ENCODE data around the gene SHISA9.

DNA sequence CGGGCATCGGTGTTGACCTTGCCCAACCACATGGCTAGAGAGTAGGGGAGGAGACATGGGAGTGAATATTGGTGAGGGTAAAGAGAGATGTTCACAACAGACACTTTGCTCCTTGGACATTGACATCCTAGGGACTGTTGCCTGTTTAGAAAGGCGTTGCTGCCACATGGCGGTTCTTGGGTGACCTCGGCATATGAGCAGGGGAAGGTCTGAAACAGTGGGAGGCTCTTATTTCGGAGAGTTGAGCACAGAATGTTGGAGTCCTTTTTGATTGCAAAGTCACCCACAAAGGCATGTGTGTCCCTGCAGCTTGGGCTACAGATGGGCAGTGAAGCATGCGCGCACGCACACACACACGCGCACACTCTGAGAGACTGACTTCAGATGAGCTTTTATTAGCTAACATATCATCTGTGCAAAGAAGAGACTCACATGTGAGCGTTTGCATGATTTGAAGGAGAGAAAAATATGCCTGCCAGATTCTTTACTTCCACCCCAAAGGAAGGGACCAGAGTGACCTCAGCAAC, 104.4 kb downstream of the SHISA9 start:
- TF ChIP-seq, protein P1, sequence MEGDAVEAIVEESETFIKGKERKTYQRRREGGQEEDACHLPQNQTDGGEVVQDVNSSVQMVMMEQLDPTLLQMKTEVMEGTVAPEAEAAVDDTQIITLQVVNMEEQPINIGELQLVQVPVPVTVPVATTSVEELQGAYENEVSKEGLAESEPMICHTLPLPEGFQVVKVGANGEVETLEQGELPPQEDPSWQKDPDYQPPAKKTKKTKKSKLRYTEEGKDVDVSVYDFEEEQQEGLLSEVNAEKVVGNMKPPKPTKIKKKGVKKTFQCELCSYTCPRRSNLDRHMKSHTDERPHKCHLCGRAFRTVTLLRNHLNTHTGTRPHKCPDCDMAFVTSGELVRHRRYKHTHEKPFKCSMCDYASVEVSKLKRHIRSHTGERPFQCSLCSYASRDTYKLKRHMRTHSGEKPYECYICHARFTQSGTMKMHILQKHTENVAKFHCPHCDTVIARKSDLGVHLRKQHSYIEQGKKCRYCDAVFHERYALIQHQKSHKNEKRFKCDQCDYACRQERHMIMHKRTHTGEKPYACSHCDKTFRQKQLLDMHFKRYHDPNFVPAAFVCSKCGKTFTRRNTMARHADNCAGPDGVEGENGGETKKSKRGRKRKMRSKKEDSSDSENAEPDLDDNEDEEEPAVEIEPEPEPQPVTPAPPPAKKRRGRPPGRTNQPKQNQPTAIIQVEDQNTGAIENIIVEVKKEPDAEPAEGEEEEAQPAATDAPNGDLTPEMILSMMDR (IDR thresholded peaks at IDR 0.05 in 4 of 5, conservative IDR thresholded peaks at IDR 0.05 in 1 of 5): no peak
- TF ChIP-seq POLR2A (IDR thresholded peaks at IDR 0.05): no peak
